Ishikawa (cell line): ENCODE results near the gene PHYH.

Experiments used
- EGR1 ChIP-seq: IDR thresholded peaks from 2 replicates; pipeline ENCODE4 v1.6.1; 2012
- EP300 ChIP-seq: IDR thresholded peaks from 2 replicates; pipeline ENCODE4 v1.6.1; 2012; ENCODE audit warnings: borderline replicate concordance
- RAD21 ChIP-seq: IDR thresholded peaks from 2 replicates; pipeline ENCODE4 v1.6.1; 2012; ENCODE audit warnings: low read depth

DNA sequence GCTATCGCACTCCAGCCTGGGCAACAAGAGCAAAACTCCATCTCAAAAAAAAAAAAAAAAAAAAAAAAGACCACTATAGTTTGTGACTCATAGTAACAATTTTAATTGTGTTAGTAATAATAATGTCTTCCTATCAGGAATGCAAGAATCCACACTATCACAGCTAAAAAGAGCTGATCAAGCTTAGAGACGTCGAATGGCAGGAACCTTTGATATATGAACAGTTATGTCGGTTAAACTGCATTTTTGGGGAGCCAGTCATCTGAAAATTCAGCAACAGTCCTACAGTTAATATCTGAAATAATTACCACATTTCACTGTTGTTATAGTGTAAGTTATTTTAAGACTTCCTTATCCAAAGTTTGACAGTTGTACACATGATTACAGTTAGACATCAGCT, 8.8 kb downstream of the PHYH start:
- TF ChIP-seq RAD21 (no peak), EP300 (no peak), EGR1 (no peak)
